KOPT-K1 (cell line): Measurements from ENCODE around the gene SCYGR8.
"Not testable (repeated sequence)": the region's sequence is repeated elsewhere in the genome, so short reads cannot be mapped to it uniquely, and the experiment has no call there.

Experiments used
- H3K27ac ChIP-seq: fragments of 200-600 bp; sonication (generic); 2 replicates; pipeline ENCODE4 v1.5.1; 2016; ENCODE audit warnings: antibody characterized with exemption, mild to moderate bottlenecking, low read depth, low read length; ENCODE audit not compliant: poor library complexity, severe bottlenecking
- H3K36me3 ChIP-seq: fragments of 200-600 bp; sonication (generic); 2 replicates; pipeline ENCODE4 v1.5.1; 2017; ENCODE audit warnings: antibody characterized with exemption, mild to moderate bottlenecking, low read length, moderate library complexity; ENCODE audit not compliant: insufficient read depth
- H3K9me3 ChIP-seq: fragments of 200-600 bp; sonication (generic); 2 replicates; pipeline ENCODE4 v1.5.1; 2017; ENCODE audit warnings: antibody characterized with exemption, low read length, mild to moderate bottlenecking; ENCODE audit not compliant: insufficient read depth, poor library complexity, severe bottlenecking

The SCYGR8 gene

GRCh38 chr2:227745594-227745993 lies at the start of gene SCYGR8:
Gene SCYGR8, plus strand, starts transcription at chr2:227745894. Its CDS starts 0 bp downstream, at chr2:227745894.
- Histone ChIP-seq H3K9me3 (no peaks in the 10 kb centered on the region), H3K36me3 (no peaks in the 10 kb centered on the region)

GRCh38 chr2:227696990-227697679 lies 48.6 kb upstream of the SCYGR8 start:
- Histone ChIP-seq H3K27ac (no peak overlapping the region), H3K9me3 (no peaks in the 10 kb centered on the region), H3K36me3 (no peaks in the 10 kb centered on the region)

More at GRCh38 chr2:227745594-227745993, at the start of gene SCYGR8:
- H3K27ac ChIP-seq, result no peak within 1 kb of the TSS

- Histone ChIP-seq H3K9me3 (no peaks in the 10 kb centered on the region), H3K36me3 (no peaks in the 10 kb centered on the region), H3K27ac (no peak overlapping the region)
Observed at GRCh38 chr2:227701556-227701955, 44.1 kb upstream of the SCYGR8 start.

- Histone ChIP-seq H3K36me3 (no peaks in the 10 kb centered on the region), H3K27ac (no peak overlapping the region)
Observed at GRCh38 chr2:227703280-227703732, 42.4 kb upstream of the SCYGR8 start.

GRCh38 chr2:227703961-227704360 lies 41.7 kb upstream of the SCYGR8 start:
- Histone ChIP-seq H3K36me3 (no peaks in the 10 kb centered on the region), H3K9me3 (no peaks in the 10 kb centered on the region), H3K27ac (no peak overlapping the region)

More at GRCh38 chr2:227703280-227703732, 42.4 kb upstream of the SCYGR8 start:
- H3K9me3 ChIP-seq, result no peaks in the 10 kb centered on the region

- Histone ChIP-seq H3K36me3 (no peaks in the 10 kb centered on the region), H3K9me3 (no peaks in the 10 kb centered on the region), H3K27ac (no peak overlapping the region)
Observed at GRCh38 chr2:227706859-227707258, 38.8 kb upstream of the SCYGR8 start.

GRCh38 chr2:227707390-227707789 lies 38.3 kb upstream of the SCYGR8 start:
- no peak overlapping the region for H3K27ac ChIP-seq
- H3K9me3 ChIP-seq, result no peaks in the 10 kb centered on the region
- no peaks in the 10 kb centered on the region for H3K36me3 ChIP-seq

GRCh38 chr2:227710986-227711385 lies 34.7 kb upstream of the SCYGR8 start:
- H3K9me3 ChIP-seq, result no peaks in the 10 kb centered on the region
- H3K27ac ChIP-seq, result no peak overlapping the region
- no peaks in the 10 kb centered on the region for H3K36me3 ChIP-seq

- Histone ChIP-seq H3K9me3 (no peaks in the 10 kb centered on the region), H3K36me3 (no peaks in the 10 kb centered on the region), H3K27ac (no peak overlapping the region)
Observed at GRCh38 chr2:227713291-227713690, 32.4 kb upstream of the SCYGR8 start.

- Histone ChIP-seq H3K36me3 (no peaks in the 10 kb centered on the region), H3K9me3 (no peaks in the 10 kb centered on the region), H3K27ac (no peak overlapping the region)
Observed at GRCh38 chr2:227716501-227716900, 29.2 kb upstream of the SCYGR8 start.

- Histone ChIP-seq H3K36me3 (no peaks in the 10 kb centered on the region), H3K27ac (no peak within 1 kb of the TSS), H3K9me3 (no peaks in the 10 kb centered on the region)
Observed at GRCh38 chr2:227717687-227718567, 27.8 kb upstream of the SCYGR8 start, which contains the start of gene SLC19A3. Gene SLC19A3, minus strand, starts transcription at chr2:227718028. Its CDS starts 15,710 bp downstream, at chr2:227702318.

- no peaks in the 10 kb centered on the region for H3K36me3 ChIP-seq
- no peaks in the 10 kb centered on the region for H3K9me3 ChIP-seq
- no peak overlapping the region for H3K27ac ChIP-seq
Observed at GRCh38 chr2:227719641-227720040, 26.1 kb upstream of the SCYGR8 start.

GRCh38 chr2:227720680-227721079 lies 25.0 kb upstream of the SCYGR8 start:
- H3K9me3 ChIP-seq, result no peaks in the 10 kb centered on the region
- H3K36me3 ChIP-seq, result no peaks in the 10 kb centered on the region
- H3K27ac ChIP-seq, result no peak overlapping the region

- not testable (repeated sequence) for H3K36me3 ChIP-seq, H3K27ac ChIP-seq, H3K9me3 ChIP-seq
Observed at GRCh38 chr2:227722821-227723220, 22.9 kb upstream of the SCYGR8 start.

- Histone ChIP-seq H3K27ac (no peak within 1 kb of the TSS), H3K9me3 (no peaks in the 10 kb centered on the region), H3K36me3 (no peaks in the 10 kb centered on the region)
Observed at GRCh38 chr2:227724394-227725039, 21.2 kb upstream of the SCYGR8 start, which contains the start of gene SCYGR6. Gene SCYGR6, minus strand, starts transcription at chr2:227724757. Its CDS starts 0 bp downstream, at chr2:227724757.
